Measurements from ENCODE around the gene ADGRL1.

DNA sequence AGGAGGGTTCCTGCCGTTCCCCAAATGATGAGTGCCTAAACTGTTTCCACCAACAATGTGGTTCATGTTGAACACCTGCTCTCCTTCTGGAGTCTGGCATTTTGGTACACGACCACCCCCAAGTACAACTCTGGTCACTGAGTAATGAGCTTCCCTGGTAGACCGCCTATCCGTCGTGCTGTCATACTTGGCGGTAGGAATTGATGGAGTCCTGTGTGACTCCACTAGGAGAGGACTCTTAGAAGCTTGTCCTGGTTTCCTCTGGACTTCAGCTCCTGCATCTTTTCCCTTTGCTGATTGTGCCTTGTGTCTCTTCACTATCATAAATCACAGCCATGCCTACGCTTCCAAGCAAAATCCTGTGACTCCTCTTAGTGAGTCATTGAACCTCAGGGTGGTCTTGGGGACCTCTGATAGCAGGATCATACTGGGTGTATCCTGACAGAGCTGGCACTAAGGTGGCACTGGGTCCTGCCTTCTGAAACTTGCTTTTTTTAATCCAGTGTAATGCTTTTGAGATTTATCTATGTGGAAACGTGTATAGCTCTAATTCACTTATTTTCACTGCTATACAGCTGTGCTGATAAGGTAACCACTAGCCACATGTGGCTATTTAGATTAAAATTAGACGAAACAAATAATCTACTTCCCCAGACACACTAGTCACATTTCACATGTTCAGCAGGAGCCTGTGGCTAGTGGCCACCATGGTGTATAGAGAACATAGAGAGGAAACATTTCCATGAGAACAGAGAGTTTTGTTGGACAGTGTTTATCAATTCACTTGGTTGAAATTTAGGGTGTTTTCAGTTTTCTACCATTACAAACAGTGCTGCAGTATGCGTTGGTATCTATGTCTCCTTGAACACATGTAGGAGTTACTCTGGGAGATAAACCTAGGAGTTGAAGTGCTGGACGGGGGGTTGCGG, 63.4 kb downstream of the ADGRL1 start:
- TF ChIP-seq, protein P1, sequence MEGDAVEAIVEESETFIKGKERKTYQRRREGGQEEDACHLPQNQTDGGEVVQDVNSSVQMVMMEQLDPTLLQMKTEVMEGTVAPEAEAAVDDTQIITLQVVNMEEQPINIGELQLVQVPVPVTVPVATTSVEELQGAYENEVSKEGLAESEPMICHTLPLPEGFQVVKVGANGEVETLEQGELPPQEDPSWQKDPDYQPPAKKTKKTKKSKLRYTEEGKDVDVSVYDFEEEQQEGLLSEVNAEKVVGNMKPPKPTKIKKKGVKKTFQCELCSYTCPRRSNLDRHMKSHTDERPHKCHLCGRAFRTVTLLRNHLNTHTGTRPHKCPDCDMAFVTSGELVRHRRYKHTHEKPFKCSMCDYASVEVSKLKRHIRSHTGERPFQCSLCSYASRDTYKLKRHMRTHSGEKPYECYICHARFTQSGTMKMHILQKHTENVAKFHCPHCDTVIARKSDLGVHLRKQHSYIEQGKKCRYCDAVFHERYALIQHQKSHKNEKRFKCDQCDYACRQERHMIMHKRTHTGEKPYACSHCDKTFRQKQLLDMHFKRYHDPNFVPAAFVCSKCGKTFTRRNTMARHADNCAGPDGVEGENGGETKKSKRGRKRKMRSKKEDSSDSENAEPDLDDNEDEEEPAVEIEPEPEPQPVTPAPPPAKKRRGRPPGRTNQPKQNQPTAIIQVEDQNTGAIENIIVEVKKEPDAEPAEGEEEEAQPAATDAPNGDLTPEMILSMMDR (IDR thresholded peaks at IDR 0.05), result no peak
- TF ChIP-seq EP300 (IDR thresholded peaks at IDR 0.05) (no peak), POLR2A (IDR thresholded peaks at IDR 0.05) (no peak)

Measured in suprapubic skin (tissue), 3 donors.